Stimulated activated CD4-positive, alpha-beta T cell treated with anti-CD3 and anti-CD28 coated beads, Interleukin-1b, Interleukin-23, amount 100 ng/mL, for 48 hours (primary cell): Measurements from ENCODE around the gene PNMA8A.
"Not testable (repeated sequence)": the region's sequence is repeated elsewhere in the genome, so short reads cannot be mapped to it uniquely, and the experiment has no call there.

Experiments used
- DNase-seq: peaks from one replicate; pipeline ENCODE4 v3.0.0-alpha.2; 2020

The PNMA8A gene

GRCh38 chr19:46461537-46461936 lies 9.8 kb downstream of the PNMA8A start:
- DNase-seq: no peak

GRCh38 chr19:46460981-46461380 lies 10.4 kb downstream of the PNMA8A start:
- DNase-seq: no peak

GRCh38 chr19:46460055-46460454 lies 11.3 kb downstream of the PNMA8A start:
- DNase-seq: no peak

DNA sequence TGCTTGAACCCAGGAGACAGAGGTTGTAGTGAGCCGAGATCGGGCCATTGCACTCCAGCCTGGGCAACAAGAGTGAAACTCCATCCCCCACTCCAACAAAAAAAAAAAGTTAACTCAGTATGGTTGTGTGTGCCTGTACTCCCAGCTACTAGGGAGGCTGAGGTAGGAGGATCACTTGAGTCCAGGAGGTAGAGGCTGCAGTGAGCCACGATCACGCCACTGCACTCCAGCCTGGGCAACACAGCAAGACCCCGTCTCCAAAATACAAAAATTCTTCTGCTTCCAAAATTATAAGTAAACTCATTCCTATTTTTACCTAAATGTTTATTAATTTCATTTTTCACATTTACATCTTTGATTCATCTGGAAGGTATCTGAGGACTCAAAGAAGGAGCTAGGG lies 14.4 kb downstream of the PNMA8A start:
- DNase-seq: no peak

- DNase-seq: no peak
Observed at GRCh38 chr19:46454244-46454643, 17.1 kb downstream of the PNMA8A start.

DNA sequence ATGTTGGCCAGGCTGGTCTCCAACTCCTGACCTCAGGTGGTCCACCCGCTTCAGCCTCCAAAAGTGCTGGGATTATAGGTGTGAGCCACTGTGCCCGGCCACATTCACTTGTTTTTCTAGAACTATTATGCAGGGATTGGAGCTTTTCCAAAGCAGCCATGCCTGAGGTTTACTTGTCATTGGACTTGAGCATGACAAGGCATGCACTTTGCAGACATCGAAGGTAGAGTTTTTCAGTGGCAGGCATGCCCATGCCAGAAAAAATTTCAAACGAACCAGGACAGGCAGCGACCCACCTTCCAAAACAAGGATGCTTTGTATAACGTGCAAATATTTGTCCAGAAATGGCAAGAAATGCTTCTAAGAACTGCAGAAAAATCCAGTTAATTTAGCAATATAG lies 17.7 kb downstream of the PNMA8A start:
- no peak for DNase-seq

GRCh38 chr19:46452186-46452585 lies 19.2 kb downstream of the PNMA8A start:
- no peak for DNase-seq

GRCh38 chr19:46451352-46451751 lies 20.0 kb downstream of the PNMA8A start:
- DNase-seq: no peak

DNA sequence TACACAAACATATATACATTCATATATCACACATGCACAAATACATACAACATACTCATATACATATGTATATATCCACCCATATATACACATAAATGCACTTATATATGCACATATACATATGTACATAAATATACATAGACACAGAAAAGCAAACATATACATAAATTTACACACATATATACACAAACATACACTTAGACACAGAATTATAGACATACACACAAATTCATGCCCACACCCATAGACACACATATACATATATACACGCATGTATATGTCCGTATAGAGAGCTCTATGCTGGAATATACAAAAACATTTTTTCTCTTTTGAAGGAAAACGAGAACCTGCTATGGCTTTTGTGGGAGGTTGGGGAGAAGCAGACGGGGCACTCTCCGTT lies 20.6 kb downstream of the PNMA8A start:
- DNase-seq: no peak

DNA sequence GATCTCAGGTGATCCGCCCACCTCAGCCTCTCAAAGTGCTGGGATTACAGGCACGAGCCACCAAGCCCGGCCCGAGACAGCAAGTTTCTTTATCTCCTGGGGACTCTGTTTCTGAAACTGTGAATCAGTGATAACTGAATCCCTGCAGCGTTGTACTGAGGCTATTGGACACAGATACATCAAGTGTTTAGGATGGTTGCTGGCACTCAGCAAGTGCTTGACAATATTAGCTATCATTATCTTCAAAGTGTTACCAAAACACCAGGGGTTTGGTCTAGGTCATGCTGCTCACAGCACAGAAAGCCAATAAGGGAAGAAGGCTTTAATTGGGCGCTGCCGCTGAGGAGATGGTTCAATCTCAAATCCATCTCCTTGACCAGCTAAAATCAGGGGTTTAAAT lies 22.1 kb downstream of the PNMA8A start:
- DNase-seq: no peak

DNA sequence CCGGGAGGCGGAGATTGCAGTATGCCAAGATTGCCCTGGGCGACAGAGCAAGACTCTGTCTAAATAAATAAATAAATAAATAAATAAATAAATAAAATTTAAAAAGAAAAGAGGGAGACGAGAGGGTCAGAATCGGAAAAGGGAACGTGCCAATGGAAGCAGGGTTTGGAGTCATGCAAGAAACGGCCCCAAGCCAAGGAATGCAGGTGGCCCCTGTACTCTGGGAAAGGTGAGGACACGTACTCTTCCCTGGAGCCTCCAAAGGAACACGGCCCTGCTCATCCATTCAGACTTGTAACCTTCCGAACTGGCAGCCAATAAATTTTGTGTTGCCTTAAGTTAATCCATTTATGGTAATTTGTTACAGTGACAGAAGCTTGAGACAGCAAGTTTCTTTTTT lies 22.8 kb downstream of the PNMA8A start:
- DNase-seq: no peak

DNA sequence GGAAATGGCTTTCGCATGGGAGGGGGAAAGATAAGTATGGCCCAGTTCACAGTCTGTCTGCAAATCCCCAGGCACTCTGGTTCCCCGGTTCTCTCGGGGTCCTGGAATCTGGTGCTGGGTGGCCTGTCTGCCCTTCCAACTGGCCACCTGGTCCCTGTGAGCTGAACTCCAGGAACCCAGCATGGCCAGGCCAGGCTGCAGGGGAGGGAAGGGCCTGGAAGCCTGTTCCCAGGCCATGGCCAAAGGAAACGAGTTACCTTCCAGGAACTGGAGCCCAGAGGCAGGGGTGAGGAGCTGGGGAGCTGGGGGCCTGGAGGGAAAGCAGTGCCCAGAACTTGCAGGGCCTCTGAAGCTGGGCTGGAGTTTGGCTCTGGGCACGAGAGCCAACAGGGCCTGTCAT lies 23.5 kb downstream of the PNMA8A start:
- DNase-seq: no peak

- no peak for DNase-seq
Observed at GRCh38 chr19:46447006-46447405, 24.4 kb downstream of the PNMA8A start.

DNA sequence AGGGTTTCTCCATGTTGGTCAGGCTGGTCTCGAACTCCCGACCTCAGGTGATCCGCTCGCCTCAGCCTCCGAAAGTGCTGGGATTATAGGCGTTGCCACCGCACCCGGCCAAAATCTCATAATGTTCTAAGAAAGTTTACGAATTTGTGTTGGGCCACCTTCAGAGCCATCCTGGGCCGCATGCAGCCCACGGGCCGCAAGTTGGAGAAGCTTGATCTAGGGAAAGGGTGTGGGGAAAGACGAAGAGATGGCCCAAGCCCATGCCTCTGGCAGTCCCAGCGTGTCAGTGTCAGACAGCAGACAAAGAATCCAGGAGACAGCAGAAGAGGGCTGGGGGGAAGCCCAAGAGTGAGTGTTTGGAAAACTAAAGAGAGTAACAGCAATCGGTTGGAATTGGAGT lies 25.3 kb downstream of the PNMA8A start:
- DNase-seq: no peak

- DNase-seq: no peak
Observed at GRCh38 chr19:46442808-46443450, 28.4 kb downstream of the PNMA8A start.

GRCh38 chr19:46441866-46442265 lies 29.5 kb downstream of the PNMA8A start:
- no peak for DNase-seq

- not testable (repeated sequence) for DNase-seq
Observed at GRCh38 chr19:46435689-46436088, 35.7 kb downstream of the PNMA8A start.

DNA sequence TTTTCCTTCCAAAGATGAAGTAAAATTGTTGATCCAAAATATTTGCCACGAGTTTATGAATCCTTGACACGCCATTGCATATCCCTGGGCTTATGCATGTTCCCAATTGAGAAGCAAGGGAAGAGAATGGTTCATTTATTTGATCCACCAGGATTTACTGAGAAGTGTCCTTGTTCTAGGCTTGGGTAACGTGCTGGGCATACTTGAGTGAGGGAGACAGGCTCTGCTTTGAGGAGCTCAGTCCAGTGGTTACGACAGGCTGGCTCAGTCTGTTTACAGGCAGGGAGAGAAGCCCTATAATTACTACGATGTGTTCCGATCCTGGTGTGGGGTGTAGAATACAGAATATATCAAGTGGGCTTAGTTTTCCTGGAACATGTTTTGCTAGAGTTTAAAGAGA lies 36.4 kb downstream of the PNMA8A start:
- DNase-seq: no peak

GRCh38 chr19:46433470-46433869 lies 37.9 kb downstream of the PNMA8A start:
- not testable (repeated sequence) for DNase-seq

GRCh38 chr19:46431824-46432223 lies 39.5 kb downstream of the PNMA8A start:
- DNase-seq: no peak

DNA sequence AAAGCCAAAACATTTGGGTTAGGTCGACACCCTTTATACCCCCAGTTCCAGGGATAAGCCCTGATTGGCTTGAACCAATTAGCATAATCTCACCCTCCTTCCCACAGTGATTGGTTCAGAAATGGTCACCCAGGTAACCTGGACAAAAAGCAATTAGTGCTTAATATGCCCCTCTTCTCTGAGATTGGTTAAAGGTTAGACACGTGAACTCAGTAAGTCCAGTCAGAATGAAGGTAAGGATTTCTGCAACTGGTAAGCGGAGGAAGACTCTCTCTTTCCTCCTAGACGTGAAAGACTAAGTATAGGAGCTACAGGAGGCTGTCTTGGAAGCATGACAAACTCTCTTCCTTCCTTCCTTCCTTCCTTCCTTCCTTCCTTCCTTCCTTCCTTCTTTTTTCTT lies 41.4 kb downstream of the PNMA8A start:
- DNase-seq: no peak

DNA sequence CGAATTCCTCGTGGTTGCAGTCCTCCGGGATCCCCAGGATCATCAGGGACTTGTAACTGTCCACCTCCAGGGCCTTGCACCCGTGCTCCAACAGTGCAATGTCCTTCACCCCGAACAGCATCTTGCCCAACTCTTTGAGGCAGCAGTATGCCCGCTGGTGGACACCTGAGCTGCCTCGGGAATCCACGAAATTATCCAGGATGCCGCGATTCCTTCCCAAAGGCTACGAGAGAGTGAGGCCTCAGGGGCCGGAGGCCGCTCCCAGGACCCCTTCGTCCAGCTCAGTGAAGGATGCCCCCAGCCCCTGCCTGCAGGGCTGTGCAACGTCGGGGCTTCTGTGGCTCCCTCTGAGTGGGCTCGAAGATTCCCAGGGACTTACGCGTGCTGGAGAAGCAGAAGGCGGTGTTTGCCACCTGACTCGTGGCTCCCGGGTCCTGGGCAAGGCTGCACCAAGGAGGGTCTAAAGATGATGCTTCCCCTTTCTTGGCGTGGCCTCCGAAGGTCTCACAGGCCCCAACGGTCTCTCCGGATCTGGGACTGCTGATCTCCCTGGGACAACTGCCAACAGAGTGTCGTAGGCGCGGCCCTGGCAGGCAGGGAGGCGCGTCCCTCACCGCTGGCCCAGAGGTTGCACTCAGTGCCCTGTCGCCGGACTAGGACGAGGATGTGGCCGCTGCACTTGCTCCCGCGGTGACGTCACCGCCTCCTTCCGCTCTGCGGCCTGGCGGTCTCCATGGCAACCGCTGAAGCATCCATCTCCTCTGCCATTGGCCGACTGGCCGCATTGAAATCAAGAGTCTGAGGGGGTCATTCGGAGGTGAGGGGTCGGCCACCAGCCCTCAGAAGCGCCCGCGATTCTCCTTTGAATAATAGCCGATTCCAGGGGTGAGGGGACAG lies 42.9 kb downstream of the PNMA8A start, which contains the start of gene PNMA8C:
Gene PNMA8C (minus strand): TSS at position 698 of the 897 bp plus-strand sequence. CDS start 577 bp downstream, at position 121.
- peak; percentile 48 for DNase-seq

DNA sequence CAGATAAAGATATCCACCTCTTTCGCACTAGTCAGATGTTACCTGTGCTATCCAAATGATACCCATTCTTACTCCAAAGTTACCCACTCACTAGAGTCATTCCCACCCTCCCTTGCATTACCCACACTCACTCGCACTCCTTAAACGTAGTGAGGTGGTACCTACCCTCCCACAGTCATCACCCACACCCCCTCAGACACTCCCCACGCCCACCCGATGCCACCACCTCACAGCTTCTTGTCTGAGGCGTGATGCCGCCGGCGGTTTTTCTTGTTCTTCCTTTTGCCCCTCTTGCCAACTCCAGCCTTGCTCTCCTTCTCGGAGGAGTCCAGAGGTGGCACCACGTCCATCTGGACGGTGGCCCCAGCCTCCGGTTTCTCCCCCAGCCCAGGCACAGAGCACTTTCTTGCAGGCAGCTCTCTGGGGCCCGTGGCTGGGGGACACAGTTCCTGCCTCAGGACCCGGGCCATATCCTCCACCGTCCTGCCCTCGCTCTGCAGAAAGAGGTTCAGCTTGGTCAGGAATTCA lies 43.8 kb downstream of the PNMA8A start:
- no peak for DNase-seq
